ENCODE results near the gene SPAG6. TPM values are rescaled to one million over a fixed set of nuclear protein-coding genes. Genes with fewer than 3 reads are reported as not detected.
A peak's percentile ranks its signal among the peaks of the same experiment; 100 is the strongest.

SPAG6 gene
- total RNA-seq, 1 experiment from 2014 or later = 0.74 TPM

DNA sequence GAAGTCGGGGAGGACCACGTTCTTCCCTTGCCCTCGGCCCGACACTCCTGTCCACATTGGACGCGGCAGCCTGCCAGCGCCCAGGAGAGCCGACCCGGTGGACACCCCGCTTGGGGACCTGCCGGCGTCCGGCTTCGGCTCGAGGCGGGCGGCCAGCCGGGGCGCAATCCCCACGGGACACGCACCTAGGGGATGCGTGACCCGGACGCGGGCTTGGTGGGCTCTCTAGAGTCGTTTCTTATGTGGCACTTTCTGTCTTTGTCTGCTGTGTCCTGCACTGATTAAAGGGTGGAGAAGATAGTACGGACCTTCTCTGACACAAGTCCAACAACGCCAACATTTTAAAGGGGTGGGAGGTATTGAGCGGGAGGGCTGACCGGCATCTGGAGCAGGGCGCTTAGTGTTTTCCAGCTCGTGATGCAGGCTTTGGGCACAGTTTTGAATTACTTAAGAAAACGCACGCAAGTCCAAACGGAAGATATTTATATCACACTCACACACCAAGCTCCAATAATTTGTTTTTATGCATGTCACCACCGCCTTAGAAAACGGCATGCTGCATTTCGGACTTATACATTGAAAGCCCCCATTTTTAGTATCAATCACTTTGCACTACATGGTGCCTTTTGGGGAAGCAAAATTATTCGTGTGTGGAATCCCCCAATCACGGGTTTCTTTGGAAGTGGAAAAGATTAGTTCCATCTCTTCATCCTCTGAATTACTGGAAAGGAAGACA is 3.9 kb upstream of the SPAG6 start (continued):
- TF ChIP-seq, protein P1, sequence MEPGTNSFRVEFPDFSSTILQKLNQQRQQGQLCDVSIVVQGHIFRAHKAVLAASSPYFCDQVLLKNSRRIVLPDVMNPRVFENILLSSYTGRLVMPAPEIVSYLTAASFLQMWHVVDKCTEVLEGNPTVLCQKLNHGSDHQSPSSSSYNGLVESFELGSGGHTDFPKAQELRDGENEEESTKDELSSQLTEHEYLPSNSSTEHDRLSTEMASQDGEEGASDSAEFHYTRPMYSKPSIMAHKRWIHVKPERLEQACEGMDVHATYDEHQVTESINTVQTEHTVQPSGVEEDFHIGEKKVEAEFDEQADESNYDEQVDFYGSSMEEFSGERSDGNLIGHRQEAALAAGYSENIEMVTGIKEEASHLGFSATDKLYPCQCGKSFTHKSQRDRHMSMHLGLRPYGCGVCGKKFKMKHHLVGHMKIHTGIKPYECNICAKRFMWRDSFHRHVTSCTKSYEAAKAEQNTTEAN (CRISPR knock-in tag; IDR thresholded peaks at IDR 0.05) = no peak
- TF ChIP-seq NR3C1 (CRISPR knock-in tag; conservative IDR thresholded peaks at IDR 0.05; ENCODE audit: low read depth) (no peak), ATF1 (CRISPR knock-in tag; IDR thresholded peaks at IDR 0.05) (no peak)
- TF ChIP-seq, protein P2, sequence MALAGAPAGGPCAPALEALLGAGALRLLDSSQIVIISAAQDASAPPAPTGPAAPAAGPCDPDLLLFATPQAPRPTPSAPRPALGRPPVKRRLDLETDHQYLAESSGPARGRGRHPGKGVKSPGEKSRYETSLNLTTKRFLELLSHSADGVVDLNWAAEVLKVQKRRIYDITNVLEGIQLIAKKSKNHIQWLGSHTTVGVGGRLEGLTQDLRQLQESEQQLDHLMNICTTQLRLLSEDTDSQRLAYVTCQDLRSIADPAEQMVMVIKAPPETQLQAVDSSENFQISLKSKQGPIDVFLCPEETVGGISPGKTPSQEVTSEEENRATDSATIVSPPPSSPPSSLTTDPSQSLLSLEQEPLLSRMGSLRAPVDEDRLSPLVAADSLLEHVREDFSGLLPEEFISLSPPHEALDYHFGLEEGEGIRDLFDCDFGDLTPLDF (CRISPR knock-in tag; IDR thresholded peaks at IDR 0.05) = no peak

DNA sequence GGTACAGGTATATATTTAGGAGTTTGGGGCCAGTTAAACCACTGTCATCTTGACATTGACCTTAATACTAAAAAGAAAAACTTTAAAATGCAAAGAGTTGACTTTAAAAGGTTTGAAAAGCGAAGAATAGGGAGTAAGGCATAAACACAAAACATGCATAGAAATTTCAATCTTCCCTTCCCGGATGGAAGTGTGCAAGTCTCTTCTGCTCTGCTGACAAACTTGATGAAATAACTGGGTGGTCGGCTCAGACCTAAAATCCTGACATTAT is 3.4 kb upstream of the SPAG6 start:
- ATAC-seq (no peak), DNase-seq (ENCODE audit: low spot score) (no peak)
- Mint-ChIP-seq H3K27ac (no peak overlapping the region), H3K9me3 (no peaks in the 10 kb centered on the region), H3K4me1 (peaks cover 18% of the 10 kb centered on the region), H3K4me3 (peak overlapping the region; percentile 60; the same call in 1 of the 2 replicates), H3K36me3 (no peaks in the 10 kb centered on the region), H3K27me3 (ENCODE audit: low read depth) (peaks cover 96% of the 10 kb centered on the region)
- ChIA-PET CTCF (no interaction called here), POLR2A (no interaction called here)
- TF ChIP-seq, protein P1 (CRISPR knock-in tag; IDR thresholded peaks at IDR 0.05) = no peak
- no peak for TF ChIP-seq MXD4 (CRISPR knock-in tag; IDR thresholded peaks at IDR 0.05; ENCODE audit: borderline replicate concordance)
- no peak for TF ChIP-seq RELA (CRISPR knock-in tag; IDR thresholded peaks at IDR 0.05; ENCODE audit: borderline replicate concordance)
- TF ChIP-seq CREM (CRISPR knock-in tag; IDR thresholded peaks at IDR 0.05) = no peak
- TF ChIP-seq, protein P3, sequence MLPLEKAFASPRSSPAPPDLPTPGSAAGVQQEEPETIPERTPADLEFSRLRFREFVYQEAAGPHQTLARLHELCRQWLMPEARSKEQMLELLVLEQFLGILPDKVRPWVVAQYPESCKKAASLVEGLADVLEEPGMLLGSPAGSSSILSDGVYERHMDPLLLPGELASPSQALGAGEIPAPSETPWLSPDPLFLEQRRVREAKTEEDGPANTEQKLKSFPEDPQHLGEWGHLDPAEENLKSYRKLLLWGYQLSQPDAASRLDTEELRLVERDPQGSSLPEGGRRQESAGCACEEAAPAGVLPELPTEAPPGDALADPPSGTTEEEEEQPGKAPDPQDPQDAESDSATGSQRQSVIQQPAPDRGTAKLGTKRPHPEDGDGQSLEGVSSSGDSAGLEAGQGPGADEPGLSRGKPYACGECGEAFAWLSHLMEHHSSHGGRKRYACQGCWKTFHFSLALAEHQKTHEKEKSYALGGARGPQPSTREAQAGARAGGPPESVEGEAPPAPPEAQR (CRISPR knock-in tag; IDR thresholded peaks at IDR 0.05) = no peak
- no peak for TF ChIP-seq NFYB (CRISPR knock-in tag; conservative IDR thresholded peaks at IDR 0.05; ENCODE audit: low read depth)
- TF ChIP-seq, protein P4, sequence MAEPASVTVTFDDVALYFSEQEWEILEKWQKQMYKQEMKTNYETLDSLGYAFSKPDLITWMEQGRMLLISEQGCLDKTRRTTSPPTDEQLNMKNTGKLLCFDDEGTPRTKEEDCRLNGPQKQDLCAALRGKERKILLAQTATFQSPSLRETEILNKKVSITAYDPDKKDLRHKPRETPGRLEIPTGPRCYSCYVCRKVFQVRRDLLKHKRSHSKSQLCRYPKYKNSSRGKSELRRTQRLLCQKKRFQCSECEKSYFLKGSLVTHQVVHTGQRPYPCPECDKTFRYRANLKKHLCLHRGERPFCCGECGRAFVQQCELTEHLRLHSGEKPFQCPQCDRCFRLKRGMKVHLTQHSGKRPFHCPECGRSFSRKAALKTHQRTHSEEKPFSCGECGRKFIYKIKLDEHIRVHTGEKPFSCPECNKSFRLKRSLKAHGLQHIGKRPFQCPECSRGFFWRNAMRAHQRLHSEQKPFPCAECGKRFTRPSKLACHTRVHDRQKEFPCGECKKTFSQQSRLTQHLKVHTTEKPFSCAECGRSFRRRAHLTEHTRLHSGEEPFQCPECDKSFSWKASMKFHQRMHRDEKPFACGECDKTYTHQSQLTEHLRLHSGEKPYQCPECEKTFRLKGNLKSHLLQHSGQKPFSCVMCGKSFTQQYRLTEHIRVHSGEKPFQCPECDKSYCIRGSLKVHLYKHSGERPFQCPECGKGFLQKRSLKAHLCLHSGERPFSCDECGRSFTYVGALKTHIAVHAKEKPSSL (CRISPR knock-in tag; conservative IDR thresholded peaks at IDR 0.05) = no peak
- TF ChIP-seq GTF2I (CRISPR knock-in tag; conservative IDR thresholded peaks at IDR 0.05) = no peak
- TF ChIP-seq, protein P5, sequence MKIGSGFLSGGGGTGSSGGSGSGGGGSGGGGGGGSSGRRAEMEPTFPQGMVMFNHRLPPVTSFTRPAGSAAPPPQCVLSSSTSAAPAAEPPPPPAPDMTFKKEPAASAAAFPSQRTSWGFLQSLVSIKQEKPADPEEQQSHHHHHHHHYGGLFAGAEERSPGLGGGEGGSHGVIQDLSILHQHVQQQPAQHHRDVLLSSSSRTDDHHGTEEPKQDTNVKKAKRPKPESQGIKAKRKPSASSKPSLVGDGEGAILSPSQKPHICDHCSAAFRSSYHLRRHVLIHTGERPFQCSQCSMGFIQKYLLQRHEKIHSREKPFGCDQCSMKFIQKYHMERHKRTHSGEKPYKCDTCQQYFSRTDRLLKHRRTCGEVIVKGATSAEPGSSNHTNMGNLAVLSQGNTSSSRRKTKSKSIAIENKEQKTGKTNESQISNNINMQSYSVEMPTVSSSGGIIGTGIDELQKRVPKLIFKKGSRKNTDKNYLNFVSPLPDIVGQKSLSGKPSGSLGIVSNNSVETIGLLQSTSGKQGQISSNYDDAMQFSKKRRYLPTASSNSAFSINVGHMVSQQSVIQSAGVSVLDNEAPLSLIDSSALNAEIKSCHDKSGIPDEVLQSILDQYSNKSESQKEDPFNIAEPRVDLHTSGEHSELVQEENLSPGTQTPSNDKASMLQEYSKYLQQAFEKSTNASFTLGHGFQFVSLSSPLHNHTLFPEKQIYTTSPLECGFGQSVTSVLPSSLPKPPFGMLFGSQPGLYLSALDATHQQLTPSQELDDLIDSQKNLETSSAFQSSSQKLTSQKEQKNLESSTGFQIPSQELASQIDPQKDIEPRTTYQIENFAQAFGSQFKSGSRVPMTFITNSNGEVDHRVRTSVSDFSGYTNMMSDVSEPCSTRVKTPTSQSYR (CRISPR knock-in tag; IDR thresholded peaks at IDR 0.05) = no peak
- no peak for TF ChIP-seq RORB (CRISPR knock-in tag; IDR thresholded peaks at IDR 0.05)
- TF ChIP-seq, protein P6, sequence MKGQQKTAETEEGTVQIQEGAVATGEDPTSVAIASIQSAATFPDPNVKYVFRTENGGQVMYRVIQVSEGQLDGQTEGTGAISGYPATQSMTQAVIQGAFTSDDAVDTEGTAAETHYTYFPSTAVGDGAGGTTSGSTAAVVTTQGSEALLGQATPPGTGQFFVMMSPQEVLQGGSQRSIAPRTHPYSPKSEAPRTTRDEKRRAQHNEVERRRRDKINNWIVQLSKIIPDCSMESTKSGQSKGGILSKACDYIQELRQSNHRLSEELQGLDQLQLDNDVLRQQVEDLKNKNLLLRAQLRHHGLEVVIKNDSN (CRISPR knock-in tag; IDR thresholded peaks at IDR 0.05) = no peak
- TF ChIP-seq, protein P7, sequence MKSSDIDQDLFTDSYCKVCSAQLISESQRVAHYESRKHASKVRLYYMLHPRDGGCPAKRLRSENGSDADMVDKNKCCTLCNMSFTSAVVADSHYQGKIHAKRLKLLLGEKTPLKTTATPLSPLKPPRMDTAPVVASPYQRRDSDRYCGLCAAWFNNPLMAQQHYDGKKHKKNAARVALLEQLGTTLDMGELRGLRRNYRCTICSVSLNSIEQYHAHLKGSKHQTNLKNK (CRISPR knock-in tag; IDR thresholded peaks at IDR 0.05) = no peak
- TF ChIP-seq GRHL2 (CRISPR knock-in tag; IDR thresholded peaks at IDR 0.05; ENCODE audit: insufficient replicate concordance, severe bottlenecking) = no peak
- TF ChIP-seq ZNF317 (CRISPR knock-in tag; IDR thresholded peaks at IDR 0.05; ENCODE audit: borderline replicate concordance, low read depth) = no peak

Data from WTC11 (cell line).